Effector memory CD8-positive, alpha-beta T cell (primary cell): ENCODE results near the gene DENND1A.

Source experiments
- ATAC-seq: fragments of 150-1000 bp; cut with Tn5 transposase; replicated peaks from 2 replicates; pipeline ENCODE4 v1.10.0; 2021; ENCODE audit warnings: mild to moderate bottlenecking, moderate library complexity
- DNase-seq, 3 experiments: peaks; one replicate each; pipeline ENCODE4 v3.0.0; 2021
- H3K27ac Mint-ChIP-seq, 2 donors: one replicate each; pipeline ENCODE4 v1.8.0; 2022; ENCODE audit warnings: mild to moderate bottlenecking in 2 of 2, mixed read lengths in 2 of 2, moderate library complexity in 2 of 2
- H3K27me3 Mint-ChIP-seq, 2 donors: one replicate each; pipeline ENCODE4 v1.8.0; 2022; ENCODE audit warnings: mixed read lengths in 2 of 2
- H3K36me3 Mint-ChIP-seq: one replicate; pipeline ENCODE4 v1.8.0; 2022; ENCODE audit warnings: mild to moderate bottlenecking, moderate library complexity, mixed read lengths; ENCODE audit not compliant: insufficient read depth
- H3K4me1 Mint-ChIP-seq, 2 donors: one replicate each; pipeline ENCODE4 v1.8.0; 2022; ENCODE audit warnings: low read depth in 2 of 2, mixed read lengths in 2 of 2
- H3K4me3 Mint-ChIP-seq, 2 donors: one replicate each; pipeline ENCODE4 v1.8.0; 2022; ENCODE audit warnings: mild to moderate bottlenecking in 2 of 2, mixed read lengths in 2 of 2, moderate library complexity in 2 of 2
- H3K9me3 Mint-ChIP-seq, 2 donors: one replicate each; pipeline ENCODE4 v1.8.0; 2022; ENCODE audit warnings: mixed read lengths in 2 of 2

The DENND1A gene

DNA sequence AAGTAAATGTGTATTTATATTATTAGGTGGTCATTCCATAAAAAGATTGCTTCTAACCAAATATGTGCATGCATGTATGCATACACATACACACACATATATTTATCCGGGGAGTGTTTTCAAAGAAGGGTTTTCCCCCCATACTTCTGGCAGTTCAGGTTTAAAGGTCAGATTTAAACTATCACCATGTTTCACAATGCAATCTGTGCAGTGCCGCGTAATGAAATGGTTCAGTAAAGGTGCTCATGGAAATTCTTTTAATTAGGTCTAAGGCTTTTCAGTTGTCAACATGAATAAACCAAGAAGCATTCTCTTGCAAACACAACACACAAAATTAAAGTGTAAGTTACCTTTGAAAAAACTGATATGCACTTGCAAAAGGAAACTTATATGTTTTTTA lies 362.9 kb downstream of the DENND1A start:
- Mint-ChIP-seq H3K36me3 (peaks cover 2% of the 10 kb centered on the region), H3K27me3 (no peaks in the 10 kb centered on the region), H3K27ac (no peak overlapping the region), H3K4me3 (no peak overlapping the region), H3K4me1 (peaks cover 15 to 21% of the 10 kb centered on the region in 2 donors), H3K9me3 (no peaks in the 10 kb centered on the region)
- DNase-seq (no peak), ATAC-seq (no peak)

DNA sequence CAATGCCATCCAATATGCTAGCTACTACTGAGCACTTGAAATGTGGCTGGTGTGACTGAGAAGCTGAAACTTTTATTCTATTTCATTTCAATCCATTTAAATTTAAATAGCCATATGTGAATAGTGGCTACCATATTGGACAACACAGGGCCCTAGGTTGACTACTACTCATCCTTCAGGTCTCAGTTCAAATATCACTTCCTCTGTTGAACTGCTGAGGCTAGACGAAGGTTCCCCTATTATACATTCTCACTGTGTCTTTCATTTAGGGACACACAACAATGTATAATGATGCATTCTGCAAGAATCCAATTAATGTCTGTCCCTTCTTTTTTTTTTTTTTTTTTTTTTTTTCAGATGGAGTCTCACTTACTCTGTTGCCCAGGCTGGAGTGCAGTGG lies 365.3 kb downstream of the DENND1A start:
- DNase-seq (no peak), ATAC-seq (no peak)
- Mint-ChIP-seq H3K36me3 (peaks cover 2% of the 10 kb centered on the region), H3K27ac (no peak overlapping the region), H3K27me3 (no peaks in the 10 kb centered on the region), H3K9me3 (no peaks in the 10 kb centered on the region), H3K4me3 (no peak overlapping the region), H3K4me1 (peaks cover 11 to 25% of the 10 kb centered on the region in 2 donors)

DNA sequence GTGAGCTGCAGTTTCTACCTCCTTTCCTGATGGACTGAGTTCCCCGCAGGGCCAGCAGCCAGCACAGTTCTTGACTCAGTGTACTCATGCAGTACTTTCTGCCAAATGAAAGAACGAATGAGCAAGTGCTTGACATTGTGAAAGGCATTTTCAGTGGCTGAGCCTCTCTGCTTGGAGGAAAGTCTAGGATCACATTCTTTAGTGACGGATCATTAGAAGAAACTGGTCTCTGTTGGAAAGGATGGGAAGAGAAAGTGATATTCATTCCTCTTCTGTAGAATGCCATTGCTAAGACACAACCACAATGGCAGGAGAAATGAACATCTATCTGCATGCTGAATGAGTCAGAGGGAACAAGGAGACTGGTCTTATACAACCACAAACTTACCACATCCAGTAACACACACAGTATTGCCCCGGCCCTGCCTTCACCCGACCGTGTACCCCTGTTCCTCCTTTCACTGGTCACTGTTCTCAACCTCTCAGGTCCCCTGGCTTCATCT lies 367.0 kb downstream of the DENND1A start:
- DNase-seq, result no peak
- H3K9me3 Mint-ChIP-seq, result no peaks in the 10 kb centered on the region
- H3K4me1 Mint-ChIP-seq, result peaks cover 11 to 23% of the 10 kb centered on the region in 2 donors
- H3K4me3 Mint-ChIP-seq, result no peak overlapping the region
- H3K36me3 Mint-ChIP-seq, result peaks cover 2% of the 10 kb centered on the region
- H3K27me3 Mint-ChIP-seq, result no peaks in the 10 kb centered on the region
- ATAC-seq, result peak; percentile 39
- no peak overlapping the region for H3K27ac Mint-ChIP-seq

DNA sequence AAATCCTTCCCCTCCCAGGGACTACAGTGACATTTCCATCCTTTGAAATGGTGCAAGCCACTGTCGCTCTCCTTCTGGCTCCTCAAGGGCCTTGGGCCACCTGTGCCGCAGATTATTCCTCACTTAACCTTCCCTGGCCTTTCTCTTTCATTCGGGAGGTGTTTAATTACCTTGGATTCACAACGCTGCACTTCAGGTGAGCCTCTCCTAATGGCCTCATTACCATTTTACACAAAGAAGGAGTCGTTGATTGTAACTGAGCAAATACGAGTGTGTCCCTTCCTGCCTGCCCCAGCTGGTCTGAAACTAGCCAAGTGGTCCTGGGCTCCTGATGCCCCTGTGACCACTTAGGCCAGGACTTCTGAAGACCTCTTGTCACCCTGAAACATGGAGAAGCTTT lies 368.9 kb downstream of the DENND1A start:
- Mint-ChIP-seq H3K4me3 (no peak overlapping the region), H3K27me3 (no peaks in the 10 kb centered on the region), H3K4me1 (peaks cover 11 to 23% of the 10 kb centered on the region in 2 donors), H3K9me3 (no peaks in the 10 kb centered on the region), H3K36me3 (peaks cover 2% of the 10 kb centered on the region), H3K27ac (no peak overlapping the region)
- ATAC-seq (no peak), DNase-seq (no peak)

DNA sequence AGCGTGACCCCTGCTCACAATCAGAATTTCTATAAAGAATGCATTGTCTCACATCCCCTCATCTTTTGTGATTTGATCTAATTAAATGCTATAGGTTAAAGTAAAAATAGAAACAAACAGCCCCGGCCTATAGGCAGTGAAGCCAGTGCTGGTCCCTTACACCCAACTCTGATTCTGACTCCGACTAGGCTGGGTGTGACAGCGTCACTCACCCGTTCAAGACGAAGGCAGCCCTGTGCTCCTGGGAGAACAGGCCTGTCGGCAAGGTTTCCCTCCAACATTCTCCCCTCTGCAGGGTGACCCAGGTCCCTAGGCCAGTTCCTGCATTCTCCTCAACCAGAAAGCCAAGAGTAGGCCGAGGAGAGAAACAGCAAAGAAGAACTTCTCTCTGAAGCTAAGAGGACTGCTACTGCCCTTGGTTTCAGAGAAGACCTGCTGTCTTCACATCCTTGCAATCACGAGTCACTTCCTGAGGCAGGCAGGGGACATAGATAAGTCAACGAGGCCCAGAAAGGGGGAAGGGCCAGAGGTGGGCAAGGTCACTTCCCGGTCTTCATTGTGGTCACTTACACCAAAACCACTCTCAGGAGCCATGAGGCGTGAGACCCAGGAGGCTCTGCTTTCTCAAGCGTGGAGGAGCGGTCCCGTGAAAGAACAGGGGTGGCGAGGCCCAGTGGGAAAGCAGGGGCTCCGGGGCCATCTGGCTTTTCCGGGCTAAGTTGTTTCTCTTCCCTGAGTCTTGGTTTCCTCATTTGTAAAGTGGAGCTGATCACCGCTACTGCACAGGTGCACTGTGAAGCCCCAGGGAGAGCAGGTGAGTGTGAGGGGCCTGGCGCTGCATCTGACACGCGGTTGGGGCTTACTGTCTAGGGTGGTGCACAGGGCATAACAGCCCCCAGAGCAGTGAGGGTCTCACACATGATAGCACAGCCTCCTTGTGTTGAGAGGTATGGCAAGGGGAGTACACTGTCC lies 373.2 kb downstream of the DENND1A start:
- Mint-ChIP-seq H3K4me1 (peaks cover 0 to 5% of the 10 kb centered on the region in 2 donors), H3K36me3 (peaks cover under 1% of the 10 kb centered on the region), H3K27me3 (no peaks in the 10 kb centered on the region), H3K27ac (no peak overlapping the region), H3K9me3 (no peaks in the 10 kb centered on the region), H3K4me3 (no peak overlapping the region)
- DNase-seq (no peak), ATAC-seq (no peak)

DNA sequence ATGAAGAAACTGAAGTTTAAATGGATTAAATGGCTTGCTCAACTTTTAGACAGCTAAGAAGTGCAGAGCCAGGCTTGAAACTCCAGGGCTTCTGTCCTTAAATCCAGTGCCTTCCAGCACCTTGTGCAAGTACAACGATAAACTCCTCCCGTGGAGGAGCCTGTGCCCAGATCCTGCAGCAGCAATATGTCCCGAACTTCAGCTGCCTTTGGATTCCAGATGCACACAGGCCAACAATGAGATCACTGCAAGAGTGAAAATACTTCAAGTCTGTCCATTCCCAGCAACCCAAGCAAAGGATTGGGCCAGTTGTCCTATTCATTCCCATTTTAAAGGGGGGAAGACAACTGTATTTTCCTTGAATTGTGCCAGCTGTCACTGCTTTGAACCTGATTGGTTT lies 374.3 kb downstream of the DENND1A start:
- H3K9me3 Mint-ChIP-seq, result no peaks in the 10 kb centered on the region

DNA sequence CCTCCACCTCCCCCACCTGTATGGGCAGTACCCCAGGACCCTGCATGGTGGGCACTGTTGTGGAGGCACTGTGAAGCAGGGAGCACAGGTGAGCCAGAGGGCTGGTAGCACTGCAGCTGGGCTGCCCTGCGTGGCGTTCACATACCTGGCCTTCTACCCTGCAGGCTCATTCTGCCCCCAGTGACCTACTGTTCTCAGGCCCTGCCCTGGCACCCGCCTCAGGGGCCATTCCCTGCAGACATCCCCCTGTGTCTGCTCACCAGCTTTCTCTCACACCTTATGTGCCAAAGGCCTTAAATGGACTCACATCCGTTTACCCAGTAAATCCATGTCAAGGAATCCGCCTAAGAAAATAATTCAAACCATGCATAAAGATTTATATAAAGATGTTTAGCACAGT lies 377.4 kb downstream of the DENND1A start:
- ATAC-seq, result no peak
- H3K27me3 Mint-ChIP-seq, result no peaks in the 10 kb centered on the region
- no peaks in the 10 kb centered on the region for H3K9me3 Mint-ChIP-seq
- H3K27ac Mint-ChIP-seq, result no peak overlapping the region
- peaks cover 0 to 3% of the 10 kb centered on the region in 2 donors for H3K4me1 Mint-ChIP-seq
- no peak for DNase-seq
- no peak overlapping the region for H3K4me3 Mint-ChIP-seq
- H3K36me3 Mint-ChIP-seq, result peaks cover 6% of the 10 kb centered on the region

More for the DNA sequence above, 374.3 kb downstream of the DENND1A start:
- Mint-ChIP-seq H3K4me3 (no peak overlapping the region), H3K27me3 (no peaks in the 10 kb centered on the region), H3K27ac (no peak overlapping the region), H3K4me1 (peaks cover 0 to 3% of the 10 kb centered on the region in 2 donors), H3K36me3 (peaks cover 3% of the 10 kb centered on the region)
- ATAC-seq (no peak), DNase-seq (no peak)

DNA sequence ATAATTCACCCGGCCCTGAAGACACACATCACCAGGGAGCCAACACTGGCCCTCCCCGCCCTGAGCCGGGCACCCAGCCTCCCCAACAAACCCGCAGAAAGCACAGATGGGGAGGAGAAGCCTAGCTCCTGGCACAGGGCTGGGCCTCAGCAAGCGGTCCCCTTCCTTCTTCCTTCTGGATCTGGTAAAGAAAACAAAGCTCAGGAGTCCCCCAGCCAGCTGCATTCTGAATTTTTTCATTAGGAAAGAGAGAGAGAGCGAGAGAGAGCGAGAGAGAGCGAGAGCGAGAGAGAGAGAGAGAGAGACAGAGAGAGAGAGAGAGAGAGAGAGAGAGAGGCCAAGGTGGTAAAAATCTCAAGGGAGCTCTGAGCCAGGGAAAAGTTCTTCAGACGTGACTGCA lies 378.2 kb downstream of the DENND1A start:
- no peaks in the 10 kb centered on the region for H3K9me3 Mint-ChIP-seq
- H3K27ac Mint-ChIP-seq, result no peak overlapping the region
- H3K36me3 Mint-ChIP-seq, result peaks cover 6% of the 10 kb centered on the region
- H3K27me3 Mint-ChIP-seq, result no peaks in the 10 kb centered on the region
- DNase-seq (no peak), ATAC-seq (no peak)
- H3K4me3 Mint-ChIP-seq, result no peak overlapping the region
- H3K4me1 Mint-ChIP-seq, result no peaks in the 10 kb centered on the region

DNA sequence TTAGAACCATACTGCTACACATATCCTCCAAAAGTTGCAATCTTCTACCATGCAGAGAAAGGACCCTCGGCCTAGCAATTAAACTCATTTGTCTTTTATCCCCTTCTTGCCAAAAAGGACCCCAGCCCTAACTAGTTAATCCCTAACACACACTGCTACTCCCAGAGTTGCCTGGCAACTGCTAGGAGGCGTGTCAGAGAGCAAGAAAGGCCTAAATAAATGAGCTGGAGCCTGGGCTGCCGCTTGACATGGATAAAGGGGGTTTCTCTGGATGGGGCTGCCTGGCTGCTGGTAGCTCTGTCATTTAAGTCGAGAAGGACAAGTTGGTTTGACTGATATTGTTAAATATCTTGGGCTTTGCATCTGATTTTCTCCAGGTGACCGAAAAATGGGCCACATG lies 379.1 kb downstream of the DENND1A start:
- no peak overlapping the region for H3K4me3 Mint-ChIP-seq

DNA sequence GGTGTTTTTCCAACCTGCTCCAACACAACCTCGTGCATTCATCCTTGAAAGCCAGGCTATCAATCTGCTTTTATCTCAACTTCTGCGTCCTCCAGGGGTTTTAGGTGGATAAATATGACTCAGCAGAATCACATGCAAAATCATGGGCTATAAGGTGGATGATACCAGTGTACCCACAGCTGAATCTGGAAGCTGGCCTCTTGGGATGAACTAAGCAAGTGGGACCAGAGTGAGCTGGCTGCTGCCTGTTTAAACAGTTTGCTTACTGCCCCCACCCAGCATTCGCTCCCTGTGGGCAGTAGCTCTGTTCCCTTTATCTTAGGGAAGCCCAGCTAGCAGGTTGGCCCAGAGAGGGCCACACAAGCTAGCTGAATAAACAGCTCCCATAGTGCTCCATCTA lies 379.9 kb downstream of the DENND1A start:
- Mint-ChIP-seq H3K36me3 (peaks cover 6% of the 10 kb centered on the region), H3K27ac (no peak overlapping the region), H3K4me1 (no peaks in the 10 kb centered on the region), H3K4me3 (no peak overlapping the region), H3K27me3 (no peaks in the 10 kb centered on the region), H3K9me3 (no peaks in the 10 kb centered on the region)
- DNase-seq (no peak), ATAC-seq (no peak)

More for the DNA sequence above, 379.1 kb downstream of the DENND1A start:
- H3K9me3 Mint-ChIP-seq, result no peaks in the 10 kb centered on the region
- H3K4me1 Mint-ChIP-seq, result no peaks in the 10 kb centered on the region
- peaks cover 6% of the 10 kb centered on the region for H3K36me3 Mint-ChIP-seq
- H3K27me3 Mint-ChIP-seq, result no peaks in the 10 kb centered on the region
- DNase-seq (no peak), ATAC-seq (no peak)
- H3K27ac Mint-ChIP-seq, result no peak overlapping the region

DNA sequence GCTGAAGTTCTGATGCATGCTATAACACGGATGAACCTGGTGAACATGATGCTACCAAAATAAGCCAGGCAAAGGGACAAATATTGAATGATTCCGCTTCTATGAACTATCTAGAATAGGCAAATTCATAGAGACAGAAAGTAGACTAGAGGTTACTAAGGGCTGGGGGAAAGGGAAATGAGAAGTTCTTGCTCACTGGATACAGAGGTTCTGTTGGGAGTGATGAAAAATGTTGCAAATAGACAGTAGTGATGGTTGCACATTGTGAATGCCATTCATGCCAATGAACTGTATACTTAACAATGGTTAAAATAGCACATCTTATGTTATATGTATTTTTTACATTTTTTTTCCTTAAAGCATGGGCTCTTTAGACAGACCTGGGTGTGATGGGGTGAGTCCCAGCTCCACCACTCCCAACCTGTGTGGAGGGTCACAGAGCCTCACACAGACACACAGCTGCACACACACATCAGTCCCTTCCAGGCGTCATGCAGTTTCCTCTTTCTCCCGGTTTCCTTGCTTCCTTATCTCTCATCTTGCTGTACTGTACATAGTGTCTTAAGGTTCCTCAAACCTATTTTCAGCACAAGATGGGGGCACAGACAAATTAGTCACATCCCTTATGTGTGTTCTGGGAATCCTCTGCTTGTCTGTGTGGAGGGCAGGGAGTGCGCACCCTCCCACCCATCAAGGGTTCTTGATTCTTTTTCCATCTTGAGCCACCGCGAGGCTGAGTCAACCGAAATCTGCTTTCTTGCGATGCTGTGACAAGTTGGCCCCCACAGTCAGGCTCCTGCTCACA lies 381.0 kb downstream of the DENND1A start:
- Mint-ChIP-seq H3K9me3 (no peaks in the 10 kb centered on the region), H3K4me3 (no peak overlapping the region), H3K4me1 (no peaks in the 10 kb centered on the region), H3K27ac (no peak overlapping the region), H3K36me3 (peaks cover 6% of the 10 kb centered on the region), H3K27me3 (no peaks in the 10 kb centered on the region)
- ATAC-seq (no peak), DNase-seq (no peak)

DNA sequence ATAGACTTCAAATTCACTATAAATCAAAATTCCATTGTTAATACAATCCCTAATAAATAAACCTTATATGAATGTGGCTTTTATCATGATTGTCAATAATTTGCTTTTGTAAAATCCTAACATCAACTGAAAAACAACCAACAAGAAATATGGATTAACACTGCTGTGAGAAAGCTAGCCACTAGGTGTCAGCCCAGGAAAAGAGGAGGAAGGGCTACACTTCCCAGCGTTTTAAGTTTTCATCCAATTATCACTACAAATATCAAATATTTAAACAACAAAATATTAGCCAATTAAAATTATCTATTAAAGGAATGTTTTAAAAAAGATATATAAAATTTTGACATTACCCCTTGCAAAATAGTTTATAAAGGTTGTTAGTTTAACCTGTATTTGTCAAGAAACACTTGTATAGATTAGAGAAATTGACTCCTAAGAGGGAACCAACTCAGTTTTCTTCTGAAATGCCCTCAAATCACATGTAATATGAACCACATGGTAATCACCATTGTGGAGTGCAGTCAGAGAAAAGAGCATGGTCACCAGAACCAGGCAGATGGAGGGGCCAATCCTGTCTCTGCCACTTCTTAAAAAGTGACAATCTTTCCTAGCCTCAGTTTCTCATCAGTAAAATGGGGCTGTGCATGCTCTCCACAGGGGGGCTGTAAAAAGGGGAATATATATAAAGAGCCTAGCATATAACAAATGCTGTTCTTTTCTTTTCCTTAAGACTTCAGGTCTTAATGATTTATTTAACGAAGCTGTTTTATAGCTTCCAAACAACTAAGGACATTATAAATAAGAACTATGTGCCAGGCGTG lies 385.7 kb downstream of the DENND1A start:
- DNase-seq (peak in 2 of 3 experiments; percentile 10 to 12), ATAC-seq (no peak)
- Mint-ChIP-seq H3K4me3 (no peak overlapping the region), H3K36me3 (peaks cover under 1% of the 10 kb centered on the region), H3K27ac (no peak overlapping the region), H3K27me3 (no peaks in the 10 kb centered on the region), H3K9me3 (no peaks in the 10 kb centered on the region), H3K4me1 (no peaks in the 10 kb centered on the region)

DNA sequence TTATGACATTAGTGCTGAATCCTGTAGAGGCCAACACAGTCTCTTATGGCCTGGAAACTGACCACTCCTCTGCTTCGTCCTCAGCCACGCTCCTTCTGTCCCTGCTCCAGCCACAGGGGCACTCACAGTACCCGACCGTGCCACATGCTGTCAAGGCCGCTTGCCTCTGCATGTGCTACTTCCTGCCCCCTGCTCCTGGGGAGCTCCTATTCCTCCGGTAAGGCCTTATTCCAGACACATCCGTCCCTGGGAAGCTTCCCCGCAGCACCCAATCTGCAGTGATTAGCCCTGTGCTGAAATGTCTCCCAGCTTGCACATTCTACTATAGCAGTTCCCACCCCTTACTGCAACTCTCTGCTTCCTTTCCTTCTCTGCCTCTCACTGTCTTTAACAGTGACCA lies 386.4 kb downstream of the DENND1A start:
- H3K27ac Mint-ChIP-seq, result no peak overlapping the region
- peaks cover 3% of the 10 kb centered on the region for H3K36me3 Mint-ChIP-seq
- ATAC-seq, result no peak
- DNase-seq, result no peak
- no peak overlapping the region for H3K4me3 Mint-ChIP-seq
- no peaks in the 10 kb centered on the region for H3K27me3 Mint-ChIP-seq
- H3K9me3 Mint-ChIP-seq, result no peaks in the 10 kb centered on the region
- H3K4me1 Mint-ChIP-seq, result no peaks in the 10 kb centered on the region
